Kidney (tissue), 14 donors: ENCODE results near the gene RNF215. TPM values are rescaled to one million over a fixed set of nuclear protein-coding genes. Genes with fewer than 3 reads are reported as not detected.

Source experiments
- DNase-seq, 5 donors: peaks; one replicate each; pipeline ENCODE4 v3.0.0-alpha.2; 2013 to 2020
- FAIRE-seq: peaks from 2 replicates; lab custom pipeline; 2012; peaks lifted over from hg19 to GRCh38; lab: Jason Lieb, UNC
- H3K27ac ChIP-seq, 2 donors: one replicate each; pipeline ENCODE4 v1.7.0; 2013; ENCODE audit warnings: low read depth in 2 of 2, low read length in 2 of 2, inconsistent platforms in 1 of 2
- H3K27me3 ChIP-seq: one replicate; pipeline ENCODE4 v1.7.1; 2013; ENCODE audit warnings: low read length, inconsistent platforms; ENCODE audit not compliant: control insufficient read depth, insufficient read depth
- H3K36me3 ChIP-seq, 3 donors: one replicate each; pipeline versions ENCODE4 v1.7.0 to v1.7.1; 2013; ENCODE audit warnings: low read length in 3 of 3, control low read depth in 1 of 3, inconsistent platforms in 1 of 3; ENCODE audit not compliant: insufficient read depth in 3 of 3, control insufficient read depth in 2 of 3
- H3K4me1 ChIP-seq, 3 donors: one replicate each; pipeline versions ENCODE4 v1.7.0 to v1.7.1; 2013; ENCODE audit warnings: low read length in 3 of 3, inconsistent platforms in 1 of 3, low read depth in 1 of 3; ENCODE audit not compliant: control insufficient read depth in 2 of 3, insufficient read depth in 2 of 3
- H3K4me3 ChIP-seq, 3 donors: one replicate each; pipeline versions ENCODE4 v1.7.0 to v1.8.1; 2013; ENCODE audit warnings: low read length in 3 of 3, control low read depth in 1 of 3, inconsistent platforms in 1 of 3
- H3K9ac ChIP-seq, 3 donors: one replicate each; pipeline versions ENCODE4 v1.7.0 to v1.7.1; 2013; ENCODE audit warnings: low read length in 3 of 3, control low read depth in 1 of 3, inconsistent platforms in 1 of 3
- H3K9me3 ChIP-seq, 3 donors: one replicate each; pipeline versions ENCODE4 v1.7.0 to v1.7.1; 2013; ENCODE audit warnings: low read length in 3 of 3, control low read depth in 1 of 3, inconsistent platforms in 1 of 3; ENCODE audit not compliant: control insufficient read depth in 2 of 3, insufficient read depth in 1 of 3
- CTCF ChIP-seq: IDR thresholded peaks from 3 replicates; pipeline ENCODE4 v1.5.1; 2012; ENCODE audit warnings: mild to moderate bottlenecking, moderate library complexity, borderline replicate concordance; ENCODE audit not compliant: insufficient read depth; ENCODE audit errors: extremely low read depth
- intact Hi-C: fragments of 100-400 bp; cut with DNase I; formaldehyde crosslinking; loops from one replicate; pipeline ENCODE4 v1.11.1; 2022
- polyA plus RNA-seq: library from polyadenylated mRNA; stranded (reverse); fragments of 350-450 nt; fragmentation: Illumina TruSeq; extraction: RNeasy Lipid Tissue Mini Kit (QIAGEN cat#74804); gene quantifications from one replicate; pipeline ENCODE4 v1.2.3, GENCODE V29; 2014; ENCODE audit warnings: low read depth, low replicate concordance; ENCODE audit not compliant: insufficient read depth
- total RNA-seq: library from RNA; stranded (reverse); fragmentation: NEBNext Ultra II Directional; extraction: Animal tissue kit (Norgen Biotek cat#: 25700); gene quantifications from one replicate; pipeline ENCODE4 v1.2.1, GENCODE V29; 2021
- donor health status: control.
- donor health status: control.
- donor health status: control.
- donor health status: control.
- donor health status: control.
- donor health status: DM: yes; HTN: yes; CAD: no.
- donor health status: Normal renal cell carcinoma (clear cell type).

Gene RNF215
- total and polyA plus RNA-seq, 2 donors from 2014 or later, result 15.9 to 19.7 TPM

- Histone ChIP-seq H3K9me3 (no peaks in the 10 kb centered on the region), H3K4me3 (no peak overlapping the region), H3K36me3 (peaks cover 0 to 26% (median 3%) of the 10 kb centered on the region in 3 donors), H3K27me3 (no peaks in the 10 kb centered on the region), H3K4me1 (peaks cover 0 to under 1% (median under 1%) of the 10 kb centered on the region in 3 donors), H3K9ac (no peak overlapping the region), H3K27ac (no peak overlapping the region)
- DNase-seq (no peak), FAIRE-seq (no peak)
- intact Hi-C loops, result no loop called here
- no peak for TF ChIP-seq CTCF
These were observed 29.6 kb upstream of the RNF215 start for GRCh38 chr22:30416837-30417236.

GRCh38 chr22:30416403-30416802 is 29.2 kb upstream of the RNF215 start:
- no peaks in the 10 kb centered on the region for H3K27me3 ChIP-seq
- no peak overlapping the region for H3K27ac ChIP-seq
- no peak for FAIRE-seq
- DNase-seq, result no peak
- TF ChIP-seq CTCF, result no peak
- H3K4me3 ChIP-seq, result no peak overlapping the region
- no peaks in the 10 kb centered on the region for H3K4me1 ChIP-seq
- no peak overlapping the region for H3K9ac ChIP-seq
- no peaks in the 10 kb centered on the region for H3K9me3 ChIP-seq
- peaks cover 0 to 26% (median 3%) of the 10 kb centered on the region in 3 donors for H3K36me3 ChIP-seq
- intact Hi-C loops, result no loop called here

- H3K36me3 ChIP-seq, result peaks cover 0 to 30% (median 3%) of the 10 kb centered on the region in 3 donors
- no peaks in the 10 kb centered on the region for H3K27me3 ChIP-seq
These were observed 27.4 kb upstream of the RNF215 start for GRCh38 chr22:30414525-30415047.

More at GRCh38 chr22:30414525-30415047, 27.4 kb upstream of the RNF215 start:
- no peak for FAIRE-seq
- TF ChIP-seq CTCF, result no peak
- intact Hi-C loops, result no loop called here
- Histone ChIP-seq H3K4me1 (no peaks in the 10 kb centered on the region), H3K9ac (no peak overlapping the region), H3K4me3 (no peak overlapping the region), H3K27ac (no peak overlapping the region), H3K9me3 (no peaks in the 10 kb centered on the region)
- DNase-seq, result no peak
